K562 (cell line): ENCODE measurements around the gene USP15. TPM values are rescaled to one million over a fixed set of nuclear protein-coding genes. Genes with fewer than 3 reads are reported as not detected.

ENCODE experiments used
- ATAC-seq: fragments of 200-7000 bp; cut with Tn5 transposase; 3 replicates; pipeline ENCODE4 v1.9.1; 2020; ENCODE audit warnings: moderate library complexity
- BruUV-seq: library from RNA; stranded (reverse); fragments of 400-500 nt; replicated peaks from 2 replicates; lab custom pipeline; 2021; lab: Mats Ljungman, UMichigan
- CTCF ChIA-PET: fragments of 300-600 bp; formaldehyde crosslinking; extraction: SDS; loops from one replicate; lab custom pipeline; 2021; ENCODE audit warnings: low intra/inter-chr PET ratio; lab: Yijun Ruan, JAX
- POLR2A ChIA-PET: fragments of 300-600, 350-650 bp; sonication (Branson Sonifier 250); formaldehyde crosslinking; extraction: SDS; loops from one replicate; lab custom pipeline; 2021; ENCODE audit warnings: antibody characterized with exemption, inconsistent platforms; lab: Yijun Ruan, JAX
- DNase-seq, 4 experiments: peaks; one replicate each; pipeline versions ENCODE4 v3.0.0 to v3.0.0-alpha.2; 2011 to 2018; ENCODE audit warnings: low spot score in 3 of 4, mixed read lengths in 3 of 4; ENCODE audit errors: extremely low read depth in 1 of 4
- FAIRE-seq: peaks from 2 replicates; lab custom pipeline; 2011; peaks lifted over from hg19 to GRCh38; lab: Jason Lieb, UNC
- H2AFZ ChIP-seq: 2 replicates; pipeline ENCODE4 v1.6.0; 2011; ENCODE audit warnings: low read depth, low read length, control low read depth, inconsistent platforms
- H3K27ac ChIP-seq: fragments of 200-600 bp; 3 replicates; pipeline ENCODE4 v1.8.0; 2011; ENCODE audit warnings: low read depth, mild to moderate bottlenecking, control low read depth, inconsistent platforms, low read length, moderate library complexity, mixed read lengths; ENCODE audit errors: extremely low read depth
- H3K27me3 ChIP-seq, 2 experiments: fragments of 300-600 bp in 1 of 2; 2 replicates in 1 of 2; 3 replicates in 1 of 2; pipeline versions ENCODE4 v1.6.0 to v1.8.0; 2011; ENCODE audit warnings: inconsistent platforms in 2 of 2, low read length in 2 of 2, mild to moderate bottlenecking in 1 of 2, mixed read lengths in 1 of 2, moderate library complexity in 1 of 2; ENCODE audit not compliant: control insufficient read depth in 2 of 2, insufficient read depth in 2 of 2
- H3K36me3 ChIP-seq: fragments of 300-600 bp; 3 replicates; pipeline ENCODE4 v1.8.0; 2011; ENCODE audit warnings: mild to moderate bottlenecking, low read length, inconsistent platforms; ENCODE audit not compliant: control insufficient read depth, insufficient read depth
- H3K4me1 ChIP-seq, 2 experiments: fragments of 200-600 bp in 1 of 2; replicated peaks in 1 of 2; 2 replicates in 1 of 2; 3 replicates in 1 of 2; pipeline versions ENCODE4 v1.5.1 to v1.8.0; 2011; ENCODE audit warnings: inconsistent platforms in 2 of 2, low read length in 2 of 2, mild to moderate bottlenecking in 1 of 2, mixed read lengths in 1 of 2, moderate library complexity in 1 of 2; ENCODE audit not compliant: control insufficient read depth in 2 of 2, insufficient read depth in 2 of 2
- H3K4me2 ChIP-seq: 2 replicates; pipeline ENCODE4 v1.6.1; 2011; ENCODE audit warnings: low read length, control low read depth, inconsistent platforms, mixed read lengths; ENCODE audit not compliant: insufficient read depth
- H3K4me3 ChIP-seq: fragments of 200-600 bp; sonication (generic), shearing (Covaris generic); 2 replicates; pipeline ENCODE4 v1.5.1; 2016; ENCODE audit warnings: control low read depth, inconsistent platforms
- H3K79me2 ChIP-seq: fragments of 200-600 bp; 3 replicates; pipeline ENCODE4 v1.8.0; 2011; ENCODE audit warnings: low read length, inconsistent platforms; ENCODE audit not compliant: control insufficient read depth, insufficient read depth
- H3K9ac ChIP-seq, 2 experiments: 2 replicates each; pipeline versions ENCODE4 v1.6.0 to v1.6.1; 2011; ENCODE audit warnings: low read depth in 2 of 2, low read length in 2 of 2, control low read depth in 1 of 2, inconsistent platforms in 1 of 2, mild to moderate bottlenecking in 1 of 2, mixed read lengths in 1 of 2; ENCODE audit not compliant: insufficient read depth in 1 of 2
- H3K9me1 ChIP-seq: one replicate; pipeline ENCODE4 v1.6.0; 2011; ENCODE audit warnings: inconsistent platforms, mild to moderate bottlenecking, low read length, moderate library complexity; ENCODE audit not compliant: control insufficient read depth, insufficient read depth
- H3K9me3 ChIP-seq: replicated peaks from 2 replicates; pipeline ENCODE4 v1.5.1; 2011; ENCODE audit warnings: low read depth, low read length, inconsistent platforms; ENCODE audit not compliant: control insufficient read depth, insufficient read depth
- H4K20me1 ChIP-seq: replicated peaks from 2 replicates; pipeline ENCODE4 v1.6.1; 2011; ENCODE audit warnings: low read length, inconsistent platforms, mixed read lengths; ENCODE audit not compliant: control insufficient read depth, insufficient read depth
- ARID2 ChIP-seq: fragments of 450-650 bp; IDR thresholded peaks from 2 replicates; pipeline ENCODE4 v1.6.1; 2017; ENCODE audit warnings: antibody characterized with exemption, mild to moderate bottlenecking
- CEBPB ChIP-seq: fragments of 450-650 bp; IDR thresholded peaks from 2 replicates; pipeline ENCODE4 v1.6.1; 2016; ENCODE audit warnings: missing genetic modification characterization, missing compliant biosample characterization
- ELF1 ChIP-seq: fragments of 200-800 bp; sonication (Bioruptor generic); IDR thresholded peaks from 2 replicates; pipeline ENCODE4 v1.6.1; 2016; ENCODE audit warnings: missing genetic modification characterization, missing compliant biosample characterization
- GATA2 ChIP-seq: sonication (generic); formaldehyde crosslinking; IDR thresholded peaks from 2 replicates; pipeline ENCODE4 v1.4.0; 2020; ENCODE audit warnings: mild to moderate bottlenecking, missing genetic modification reagents
- GTF2E2 ChIP-seq: fragments of 200-800 bp; sonication (Bioruptor generic); IDR thresholded peaks from 2 replicates; pipeline ENCODE4 v1.6.1; 2016; ENCODE audit warnings: missing genetic modification characterization, missing compliant biosample characterization
- KAT7 ChIP-seq: sonication (generic); formaldehyde crosslinking; IDR thresholded peaks from 2 replicates; pipeline ENCODE4 v1.8.0; 2022; ENCODE audit warnings: missing genetic modification reagents, mild to moderate bottlenecking, borderline replicate concordance
- MITF ChIP-seq: IDR thresholded peaks from 2 replicates; pipeline ENCODE4 v1.6.1; 2014; ENCODE audit warnings: antibody characterized with exemption
- NFYB ChIP-seq: IDR thresholded peaks from 2 replicates; pipeline ENCODE4 v1.6.1; 2011; ENCODE audit warnings: mild to moderate bottlenecking, moderate library complexity; ENCODE audit not compliant: insufficient read length; ENCODE audit errors: extremely low read depth
- PBX2 ChIP-seq, 2 experiments: IDR thresholded peaks in 1 of 2; conservative IDR thresholded peaks in 1 of 2; 2 replicates each; pipeline ENCODE4 v1.6.1; 2016; ENCODE audit warnings: low read depth in 2 of 2, mild to moderate bottlenecking in 1 of 2, missing compliant biosample characterization in 1 of 2, missing genetic modification characterization in 1 of 2, moderate library complexity in 1 of 2
- POLR2AphosphoS2 ChIP-seq: IDR thresholded peaks from 2 replicates; pipeline ENCODE4 v1.6.1; 2012; ENCODE audit warnings: low read length, improper control_type of control experiment
- SIX5 ChIP-seq, 2 experiments: IDR thresholded peaks; 2 replicates each; pipeline ENCODE4 v1.6.1; 2011; ENCODE audit warnings: low read length in 2 of 2, borderline replicate concordance in 1 of 2, low read depth in 1 of 2, mild to moderate bottlenecking in 1 of 2, moderate library complexity in 1 of 2; ENCODE audit not compliant: insufficient read depth in 1 of 2
- SMARCE1 ChIP-seq: fragments of 450-650 bp; IDR thresholded peaks from 2 replicates; pipeline ENCODE4 v1.7.1; 2016; ENCODE audit warnings: mild to moderate bottlenecking
- TAF15 ChIP-seq: fragments of 200-400 bp; formaldehyde crosslinking; IDR thresholded peaks from 2 replicates; pipeline ENCODE4 v1.6.1; 2017; ENCODE audit warnings: mild to moderate bottlenecking, low read depth, low read length, moderate library complexity
- TBP ChIP-seq: optimal IDR thresholded peaks from 2 replicates; pipeline ENCODE3; 2011; ENCODE audit warnings: low read depth, low read length, improper control_type of control experiment
- WHSC1 ChIP-seq: IDR thresholded peaks from one replicate; pipeline ENCODE4 v1.6.1; 2012; ENCODE audit warnings: low read length, control low read depth, inconsistent platforms
- ZBTB43 ChIP-seq: sonication (generic); formaldehyde crosslinking; IDR thresholded peaks from 2 replicates; pipeline ENCODE4 v1.8.0; 2023; ENCODE audit warnings: mild to moderate bottlenecking, missing genetic modification reagents
- ZNF133 ChIP-seq: fragments of 250-450 bp; sonication (Bioruptor Pico); IDR thresholded peaks from 2 replicates; pipeline ENCODE4 v1.4.0; 2020; ENCODE audit warnings: mild to moderate bottlenecking
- ZNF174 ChIP-seq: fragments of 250-450 bp; sonication (Bioruptor Pico); IDR thresholded peaks from 2 replicates; pipeline ENCODE4 v1.4.0; 2020; ENCODE audit warnings: mild to moderate bottlenecking
- ZNF282 ChIP-seq: sonication (generic); formaldehyde crosslinking; IDR thresholded peaks from 2 replicates; pipeline ENCODE4 v1.8.1; 2023; ENCODE audit warnings: missing genetic modification reagents
- WGBS: fragments of 100-300 bp; shearing (Covaris generic); methylation state at CpG from one replicate; pipeline ENCODE4 v1.1.6; 2016; ENCODE audit warnings: low coverage, mixed read lengths; ENCODE audit not compliant: insufficient coverage; ENCODE audit errors: missing lambda C conversion rate; 5-methylcytosine and 5-hydroxymethylcytosine counted together
- in situ Hi-C: fragments of 300-500 bp; cut with MboI; formaldehyde crosslinking; loops from 4 replicates; pipeline ENCODE4 v1.15.0; 2018; ENCODE audit warnings: inconsistent platforms, mixed read lengths
- intact Hi-C: fragments of 100-400 bp; cut with micrococcal nuclease; formaldehyde crosslinking; loops from 2 replicates; pipeline ENCODE4 v1.14.2; 2022
- polyA plus RNA-seq, 8 experiments: library from polyadenylated mRNA; depleted of rRNA in 4 of 8; stranded (reverse) in 5 of 8; unstranded in 3 of 8; fragments of >200 nt; fragmentation: Nextera tagmentation in 2 of 8; fragmentation: Illumina TruSeq in 1 of 8; extraction: Ambion mirVana in 2 of 8; extraction: Trizol in 1 of 8; gene quantifications; 2 replicates each; pipeline versions ENCODE4 v1.2.1 to v1.2.3, GENCODE V29; 2011 to 2014; ENCODE audit warnings: inconsistent platforms in 1 of 8, missing spikeins in 1 of 8
- total RNA-seq, 7 experiments: library from RNA; depleted of rRNA in 6 of 7; stranded (reverse); fragments of >200 nt in 6 of 7; fragmentation: Illumina TruSeq in 2 of 7; extraction: Trizol in 2 of 7; gene quantifications; 2 replicates each; pipeline versions ENCODE4 v1.2.1 to v1.2.3, GENCODE V29; 2011 to 2021; ENCODE audit warnings: low replicate concordance in 1 of 7

Gene USP15
- total and polyA plus RNA-seq, 9 of the 15 experiments (the other 6 are each of a cell fraction or from before 2014, with no cell fraction given): 140 to 272 (median 182) TPM

GRCh38 chr12:62375603-62376002 lies 115.4 kb downstream of the USP15 start:
- H3K4me3 ChIP-seq: no peak overlapping the region
- no peaks in the 10 kb centered on the region for H4K20me1 ChIP-seq
- BruUV-seq: no TSS peak
- H3K4me1 ChIP-seq: peaks cover 0 to 3% of the 10 kb centered on the region in 2 experiments; a peak in 2 of 5 replicates
- in situ Hi-C loops (no loop called here), intact Hi-C loops (no loop called here)
- 83% methylated on average over 3 of the region's 3 CpGs for WGBS
- H3K9ac ChIP-seq: no peak overlapping the region
- no peak overlapping the region for H3K4me2 ChIP-seq
- H3K27me3 ChIP-seq: no peaks in the 10 kb centered on the region
- no peak for ATAC-seq
- no peak for FAIRE-seq
- H3K79me2 ChIP-seq: peaks cover 77% of the 10 kb centered on the region
- CTCF ChIA-PET: no interaction called here
- H3K9me1 ChIP-seq: no peaks in the 10 kb centered on the region
- POLR2A ChIA-PET: interaction anchor here (0.6 kb wide), 1 partner anchor 27 kb away, joined by 3 read pairs; no protein-coding TSS in a partner anchor
- H3K36me3 ChIP-seq: peaks cover 63% of the 10 kb centered on the region
- no peaks in the 10 kb centered on the region for H3K9me3 ChIP-seq
- H2AFZ ChIP-seq: no peak overlapping the region
- no peak overlapping the region for H3K27ac ChIP-seq
- no peak for DNase-seq
- TF ChIP-seq MITF: no peak
- no peak for TF ChIP-seq WHSC1
- TF ChIP-seq ZNF174 (CRISPR knock-in tag): no peak
- TF ChIP-seq POLR2AphosphoS2: no peak
- TF ChIP-seq ZNF282: no peak
- no peak for TF ChIP-seq CEBPB
- no peak for TF ChIP-seq PBX2 (CRISPR knock-in tag; IDR thresholded peaks at IDR 0.05; ENCODE audit: low read depth)
- TF ChIP-seq PBX2 (tag; conservative IDR thresholded peaks at IDR 0.05; ENCODE audit: low read depth): no peak
- no peak for TF ChIP-seq ARID2
- no peak for TF ChIP-seq GATA2 (CRISPR knock-in tag)
- no peak for TF ChIP-seq TAF15
- TF ChIP-seq TBP: no peak
- TF ChIP-seq NFYB: no peak
- TF ChIP-seq KAT7 (CRISPR knock-in tag): no peak
- no peak for TF ChIP-seq SIX5 (IDR thresholded peaks at IDR 0.05; ENCODE audit: borderline replicate concordance in 1 of 2, insufficient read depth in 1 of 2, low read depth in 1 of 2, low read length in 2 of 2)
- no peak for TF ChIP-seq GTF2E2 (tag)
- TF ChIP-seq ZNF133 (CRISPR knock-in tag): no peak
- TF ChIP-seq ELF1 (tag): no peak
- no peak for TF ChIP-seq SMARCE1
- no peak for TF ChIP-seq ZBTB43 (CRISPR knock-in tag)
